Glutamatergic neuron (in vitro differentiated cells): ENCODE data around the gene STOML1. TPM values are rescaled to one million over a fixed set of nuclear protein-coding genes. Genes with fewer than 3 reads are reported as not detected.

Source experiments
- DNase-seq: peaks from one replicate; pipeline ENCODE4 v3.0.0; 2022
- H3K27ac Mint-ChIP-seq: one replicate; pipeline ENCODE4 v1.8.0; 2020; ENCODE audit warnings: mild to moderate bottlenecking, mixed read lengths, inconsistent platforms; ENCODE audit not compliant: unreplicated experiment
- H3K27me3 Mint-ChIP-seq: one replicate; pipeline ENCODE4 v1.8.0; 2020; ENCODE audit warnings: mild to moderate bottlenecking, moderate library complexity, mixed read lengths, inconsistent platforms; ENCODE audit not compliant: unreplicated experiment
- H3K36me3 Mint-ChIP-seq: one replicate; pipeline ENCODE4 v1.8.0; 2020; ENCODE audit warnings: mild to moderate bottlenecking, mixed read lengths, inconsistent platforms; ENCODE audit not compliant: unreplicated experiment
- H3K4me1 Mint-ChIP-seq: one replicate; pipeline ENCODE4 v1.8.0; 2020; ENCODE audit warnings: mild to moderate bottlenecking, low read depth, mixed read lengths, inconsistent platforms; ENCODE audit not compliant: unreplicated experiment
- H3K4me3 Mint-ChIP-seq: one replicate; pipeline ENCODE4 v1.8.0; 2020; ENCODE audit warnings: mild to moderate bottlenecking, mixed read lengths, inconsistent platforms; ENCODE audit not compliant: unreplicated experiment
- H3K9me3 Mint-ChIP-seq: one replicate; pipeline ENCODE4 v1.8.0; 2020; ENCODE audit warnings: mild to moderate bottlenecking, moderate library complexity, mixed read lengths, inconsistent platforms; ENCODE audit not compliant: unreplicated experiment
- CTCF ChIP-seq: fragments of 200-600 bp; sonication (generic); IDR thresholded peaks from one replicate; pipeline ENCODE4 v1.5.0; 2021; ENCODE audit not compliant: partially characterized antibody, unreplicated experiment
- total RNA-seq: library from RNA; stranded (reverse); fragmentation: NEBNext Ultra II Directional; extraction: Animal tissue kit (Norgen Biotek cat#: 25700); gene quantifications from one replicate; pipeline ENCODE4 v1.2.1, GENCODE V29; 2021; ENCODE audit not compliant: unreplicated experiment

Gene STOML1
- total RNA-seq, 1 donor from 2014 or later = 19.5 TPM

- Mint-ChIP-seq H3K9me3 (peaks cover 1% of the 10 kb centered on the region), H3K36me3 (no peaks in the 10 kb centered on the region), H3K27me3 (peaks cover 7% of the 10 kb centered on the region), H3K27ac (no peak overlapping the region), H3K4me1 (peaks cover 8% of the 10 kb centered on the region), H3K4me3 (no peak overlapping the region)
- no peak for DNase-seq
- no peak for TF ChIP-seq CTCF
These were observed 1.7 kb downstream of the STOML1 start for GRCh38 chr15:73990250-73991005.

- Mint-ChIP-seq H3K36me3 (peaks cover 2% of the 10 kb centered on the region), H3K4me3 (no peak overlapping the region), H3K27ac (no peak overlapping the region), H3K27me3 (peaks cover 7% of the 10 kb centered on the region), H3K4me1 (peaks cover 4% of the 10 kb centered on the region), H3K9me3 (peaks cover 1% of the 10 kb centered on the region)
- no peak for TF ChIP-seq CTCF
- DNase-seq = no peak
These were observed 2.9 kb downstream of the STOML1 start for GRCh38 chr15:73989001-73989798.

GRCh38 chr15:73988445-73988969 is 3.6 kb downstream of the STOML1 start:
- H3K4me1 Mint-ChIP-seq = no peaks in the 10 kb centered on the region
- peaks cover 5% of the 10 kb centered on the region for H3K27me3 Mint-ChIP-seq
- peaks cover 5% of the 10 kb centered on the region for H3K36me3 Mint-ChIP-seq
- H3K4me3 Mint-ChIP-seq = no peak overlapping the region
- DNase-seq = no peak
- H3K27ac Mint-ChIP-seq = no peak overlapping the region
- TF ChIP-seq CTCF = no peak
- no peaks in the 10 kb centered on the region for H3K9me3 Mint-ChIP-seq

GRCh38 chr15:73987681-73988444 is 4.2 kb downstream of the STOML1 start:
- H3K36me3 Mint-ChIP-seq = peaks cover 5% of the 10 kb centered on the region
- no peak overlapping the region for H3K27ac Mint-ChIP-seq
- H3K4me1 Mint-ChIP-seq = no peaks in the 10 kb centered on the region
- peaks cover 5% of the 10 kb centered on the region for H3K27me3 Mint-ChIP-seq
- DNase-seq = no peak
- no peak for TF ChIP-seq CTCF
- no peak overlapping the region for H3K4me3 Mint-ChIP-seq
- no peaks in the 10 kb centered on the region for H3K9me3 Mint-ChIP-seq
